ENCODE measurements around the gene RARA. TPM values are rescaled to one million over a fixed set of nuclear protein-coding genes. Genes with fewer than 3 reads are reported as not detected.
A peak's percentile ranks its signal among the peaks of the same experiment; 100 is the strongest.

Gene RARA
- polyA plus RNA-seq (4.7 and 6.6 TPM in 2 replicates), polyA minus RNA-seq (9.7 and 11.2 TPM in 2 replicates)

DNA sequence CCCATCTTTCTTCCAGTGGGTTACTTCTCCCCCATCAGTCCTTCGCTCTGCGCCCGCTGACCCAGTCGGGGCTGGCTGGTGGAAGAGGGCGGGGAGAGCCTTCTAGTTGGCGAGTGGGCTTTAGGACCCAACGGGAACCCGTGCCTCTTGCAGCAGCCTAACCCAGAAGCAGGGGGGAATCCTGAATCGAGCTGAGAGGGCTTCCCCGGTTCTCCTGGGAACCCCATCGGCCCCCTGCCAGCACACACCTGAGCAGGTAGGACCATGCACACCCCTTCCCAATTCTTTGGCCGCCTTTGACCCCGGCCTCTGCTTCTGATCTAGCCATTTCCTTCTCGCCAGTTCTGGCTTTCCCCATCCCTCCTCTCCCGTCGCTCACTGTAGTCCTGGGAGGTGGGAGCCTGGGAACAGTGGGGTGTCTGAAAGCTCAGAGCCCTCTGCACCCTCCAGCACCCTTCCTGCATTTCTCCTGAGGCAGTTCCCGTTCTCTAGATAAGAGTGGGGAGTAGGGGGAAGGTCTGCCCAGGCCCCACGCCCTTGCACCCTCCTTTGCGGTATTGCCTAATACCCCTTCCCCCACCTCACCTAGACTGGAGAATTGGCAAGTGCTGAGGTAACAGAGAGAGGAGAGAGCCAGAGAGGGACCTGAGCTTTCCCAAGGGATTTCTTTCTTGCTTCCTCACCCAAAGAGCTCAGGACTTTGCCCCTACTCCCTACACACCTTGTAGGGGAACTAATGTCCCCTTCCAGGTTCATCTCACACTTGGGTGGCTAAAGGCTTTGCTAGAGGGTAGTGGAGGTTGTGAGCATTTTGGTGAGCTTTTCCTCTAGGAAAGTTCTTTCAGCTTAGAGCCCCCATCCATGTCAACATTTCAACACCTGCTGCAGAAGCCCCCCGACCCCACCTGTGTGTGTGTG lies at the start of gene RARA:
Gene RARA, plus strand, starts transcription at position 150 of the 918 bp plus-strand sequence. CDS start 22,039 bp downstream, outside the sequence.
- no peaks in the 10 kb centered on the region for H3K79me2 ChIP-seq (replicated peaks; ENCODE audit: insufficient read depth, low read length)
- no peaks in the 10 kb centered on the region for H4K20me1 ChIP-seq (ENCODE audit: insufficient read depth)
- H3K27me3 ChIP-seq (ENCODE audit: insufficient read depth, low read depth, low read length), result no peaks in the 10 kb centered on the region
- H3K9me3 ChIP-seq (ENCODE audit: low read length), result no peaks in the 10 kb centered on the region
- H3K4me3 ChIP-seq (ENCODE audit: low read length), result peak within 1 kb of the TSS; percentile 75
- H3K9me2 ChIP-seq (ENCODE audit: insufficient read depth, low read length), result no peaks in the 10 kb centered on the region
- TF ChIP-seq, protein P1, sequence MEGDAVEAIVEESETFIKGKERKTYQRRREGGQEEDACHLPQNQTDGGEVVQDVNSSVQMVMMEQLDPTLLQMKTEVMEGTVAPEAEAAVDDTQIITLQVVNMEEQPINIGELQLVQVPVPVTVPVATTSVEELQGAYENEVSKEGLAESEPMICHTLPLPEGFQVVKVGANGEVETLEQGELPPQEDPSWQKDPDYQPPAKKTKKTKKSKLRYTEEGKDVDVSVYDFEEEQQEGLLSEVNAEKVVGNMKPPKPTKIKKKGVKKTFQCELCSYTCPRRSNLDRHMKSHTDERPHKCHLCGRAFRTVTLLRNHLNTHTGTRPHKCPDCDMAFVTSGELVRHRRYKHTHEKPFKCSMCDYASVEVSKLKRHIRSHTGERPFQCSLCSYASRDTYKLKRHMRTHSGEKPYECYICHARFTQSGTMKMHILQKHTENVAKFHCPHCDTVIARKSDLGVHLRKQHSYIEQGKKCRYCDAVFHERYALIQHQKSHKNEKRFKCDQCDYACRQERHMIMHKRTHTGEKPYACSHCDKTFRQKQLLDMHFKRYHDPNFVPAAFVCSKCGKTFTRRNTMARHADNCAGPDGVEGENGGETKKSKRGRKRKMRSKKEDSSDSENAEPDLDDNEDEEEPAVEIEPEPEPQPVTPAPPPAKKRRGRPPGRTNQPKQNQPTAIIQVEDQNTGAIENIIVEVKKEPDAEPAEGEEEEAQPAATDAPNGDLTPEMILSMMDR (IDR thresholded peaks at IDR 0.05; ENCODE audit: poor library complexity, severe bottlenecking), result no peak
- no peak for TF ChIP-seq EZH2 (IDR thresholded peaks at IDR 0.05; ENCODE audit: borderline replicate concordance, insufficient read depth, low read length, poor library complexity, severe bottlenecking)
- TF ChIP-seq EP300 (conservative IDR thresholded peaks at IDR 0.05; ENCODE audit: poor library complexity, severe bottlenecking), result peak; percentile 20
- TF ChIP-seq SMC3 (conservative IDR thresholded peaks at IDR 0.05; ENCODE audit: poor library complexity), result peak; percentile 46
- TF ChIP-seq, protein P2, sequence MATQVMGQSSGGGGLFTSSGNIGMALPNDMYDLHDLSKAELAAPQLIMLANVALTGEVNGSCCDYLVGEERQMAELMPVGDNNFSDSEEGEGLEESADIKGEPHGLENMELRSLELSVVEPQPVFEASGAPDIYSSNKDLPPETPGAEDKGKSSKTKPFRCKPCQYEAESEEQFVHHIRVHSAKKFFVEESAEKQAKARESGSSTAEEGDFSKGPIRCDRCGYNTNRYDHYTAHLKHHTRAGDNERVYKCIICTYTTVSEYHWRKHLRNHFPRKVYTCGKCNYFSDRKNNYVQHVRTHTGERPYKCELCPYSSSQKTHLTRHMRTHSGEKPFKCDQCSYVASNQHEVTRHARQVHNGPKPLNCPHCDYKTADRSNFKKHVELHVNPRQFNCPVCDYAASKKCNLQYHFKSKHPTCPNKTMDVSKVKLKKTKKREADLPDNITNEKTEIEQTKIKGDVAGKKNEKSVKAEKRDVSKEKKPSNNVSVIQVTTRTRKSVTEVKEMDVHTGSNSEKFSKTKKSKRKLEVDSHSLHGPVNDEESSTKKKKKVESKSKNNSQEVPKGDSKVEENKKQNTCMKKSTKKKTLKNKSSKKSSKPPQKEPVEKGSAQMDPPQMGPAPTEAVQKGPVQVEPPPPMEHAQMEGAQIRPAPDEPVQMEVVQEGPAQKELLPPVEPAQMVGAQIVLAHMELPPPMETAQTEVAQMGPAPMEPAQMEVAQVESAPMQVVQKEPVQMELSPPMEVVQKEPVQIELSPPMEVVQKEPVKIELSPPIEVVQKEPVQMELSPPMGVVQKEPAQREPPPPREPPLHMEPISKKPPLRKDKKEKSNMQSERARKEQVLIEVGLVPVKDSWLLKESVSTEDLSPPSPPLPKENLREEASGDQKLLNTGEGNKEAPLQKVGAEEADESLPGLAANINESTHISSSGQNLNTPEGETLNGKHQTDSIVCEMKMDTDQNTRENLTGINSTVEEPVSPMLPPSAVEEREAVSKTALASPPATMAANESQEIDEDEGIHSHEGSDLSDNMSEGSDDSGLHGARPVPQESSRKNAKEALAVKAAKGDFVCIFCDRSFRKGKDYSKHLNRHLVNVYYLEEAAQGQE (IDR thresholded peaks at IDR 0.05; ENCODE audit: borderline replicate concordance), result no peak
- TF ChIP-seq TAF1 (IDR thresholded peaks at IDR 0.05; ENCODE audit: low read depth), result no peak
- TF ChIP-seq MXI1 (conservative IDR thresholded peaks at IDR 0.05; ENCODE audit: poor library complexity, severe bottlenecking), result peak; percentile 46
- TF ChIP-seq POLR2AphosphoS5 (IDR thresholded peaks at IDR 0.05), result peak; percentile 3
- no peak for TF ChIP-seq RAD21 (conservative IDR thresholded peaks at IDR 0.05)
- peak within 1 kb of the TSS; percentile 70 for H3K4me2 ChIP-seq (ENCODE audit: low read length)
- H3F3A ChIP-seq (ENCODE audit: insufficient read depth, low read length, poor library complexity, severe bottlenecking), result no peaks in the 10 kb centered on the region
- H3K9ac ChIP-seq (ENCODE audit: low read length), result peak within 1 kb of the TSS; percentile 73
- peak within 1 kb of the TSS; percentile 65 for H2AFZ ChIP-seq (ENCODE audit: low read depth, low read length)
- no peaks in the 10 kb centered on the region for H3K36me3 ChIP-seq (ENCODE audit: insufficient read depth, low read length)
- H3K27ac ChIP-seq (ENCODE audit: low read length), result peak within 1 kb of the TSS; percentile 34

DNA sequence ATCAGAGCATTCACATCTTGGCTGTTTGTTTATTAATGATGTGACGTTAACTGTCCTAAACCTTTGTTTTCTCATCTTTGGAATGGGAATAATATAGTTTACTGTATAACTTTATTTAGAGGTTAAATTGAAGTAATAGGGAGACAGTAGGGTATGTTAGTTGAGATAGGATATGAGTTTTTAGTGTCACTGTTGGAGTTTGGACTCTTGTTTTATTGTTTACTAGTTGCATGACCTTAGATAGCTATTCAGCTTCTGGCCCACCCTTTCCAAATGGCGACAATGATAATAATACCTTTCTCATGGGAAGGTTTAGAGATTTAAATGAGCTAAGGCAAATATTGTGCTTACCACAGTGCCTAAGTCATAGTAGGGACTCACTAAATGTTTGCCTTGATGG lies 49.5 kb upstream of the RARA start:
- Histone ChIP-seq H3K79me2 (replicated peaks; ENCODE audit: insufficient read depth, low read length) (no peaks in the 10 kb centered on the region), H3K4me3 (ENCODE audit: low read length) (no peak overlapping the region), H3K27me3 (ENCODE audit: insufficient read depth, low read depth, low read length) (no peaks in the 10 kb centered on the region), H2AFZ (ENCODE audit: low read depth, low read length) (no peak overlapping the region), H3K27ac (ENCODE audit: low read length) (no peak overlapping the region), H3K4me2 (ENCODE audit: low read length) (no peak overlapping the region), H4K20me1 (ENCODE audit: insufficient read depth) (no peaks in the 10 kb centered on the region), H3K9ac (ENCODE audit: low read length) (no peak overlapping the region), H3F3A (ENCODE audit: insufficient read depth, low read length, poor library complexity, severe bottlenecking) (no peaks in the 10 kb centered on the region), H3K36me3 (ENCODE audit: insufficient read depth, low read length) (no peaks in the 10 kb centered on the region), H3K9me2 (ENCODE audit: insufficient read depth, low read length) (no peaks in the 10 kb centered on the region), H3K9me3 (ENCODE audit: low read length) (no peaks in the 10 kb centered on the region)
- TF ChIP-seq EZH2 (IDR thresholded peaks at IDR 0.05; ENCODE audit: borderline replicate concordance, insufficient read depth, low read length, poor library complexity, severe bottlenecking) (no peak), MXI1 (conservative IDR thresholded peaks at IDR 0.05; ENCODE audit: poor library complexity, severe bottlenecking) (no peak), EP300 (conservative IDR thresholded peaks at IDR 0.05; ENCODE audit: poor library complexity, severe bottlenecking) (no peak), SMC3 (conservative IDR thresholded peaks at IDR 0.05; ENCODE audit: poor library complexity) (no peak), RAD21 (conservative IDR thresholded peaks at IDR 0.05) (no peak), TAF1 (IDR thresholded peaks at IDR 0.05; ENCODE audit: low read depth) (no peak), POLR2AphosphoS5 (IDR thresholded peaks at IDR 0.05) (no peak)
- TF ChIP-seq, protein P1 (IDR thresholded peaks at IDR 0.05; ENCODE audit: poor library complexity, severe bottlenecking), result no peak
- TF ChIP-seq, protein P2 (IDR thresholded peaks at IDR 0.05; ENCODE audit: borderline replicate concordance), result no peak
